NCI-H526 (cell line): ENCODE measurements around the gene U2SURP.
"Not testable (repeated sequence)": the region's sequence is repeated elsewhere in the genome, so short reads cannot be mapped to it uniquely, and the experiment has no call there.

ENCODE experiments used
- DNase-seq, 2 experiments: peaks; one replicate each; lab custom pipeline; 2025; lab: John Stamatoyannopoulos, UW

The U2SURP gene

GRCh38 chr3:142976621-142977398 lies 24.6 kb upstream of the U2SURP start:
- DNase-seq: no peak

DNA sequence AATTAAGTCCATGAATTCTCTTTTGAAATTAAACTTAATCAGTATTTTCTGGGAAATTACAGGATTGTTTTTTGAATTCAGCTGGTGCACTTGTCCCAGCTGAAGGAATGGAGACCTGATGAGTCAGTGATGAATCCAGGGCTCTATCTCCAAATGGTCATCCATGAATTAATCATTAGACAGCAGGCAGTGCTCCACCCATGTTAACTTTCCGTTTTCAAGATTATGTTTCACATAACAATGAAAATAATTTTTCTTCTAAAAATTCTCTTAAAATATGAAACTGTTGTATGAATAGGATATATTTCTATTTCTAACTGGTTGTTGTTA lies 24.0 kb upstream of the U2SURP start:
- DNase-seq: no peak

DNA sequence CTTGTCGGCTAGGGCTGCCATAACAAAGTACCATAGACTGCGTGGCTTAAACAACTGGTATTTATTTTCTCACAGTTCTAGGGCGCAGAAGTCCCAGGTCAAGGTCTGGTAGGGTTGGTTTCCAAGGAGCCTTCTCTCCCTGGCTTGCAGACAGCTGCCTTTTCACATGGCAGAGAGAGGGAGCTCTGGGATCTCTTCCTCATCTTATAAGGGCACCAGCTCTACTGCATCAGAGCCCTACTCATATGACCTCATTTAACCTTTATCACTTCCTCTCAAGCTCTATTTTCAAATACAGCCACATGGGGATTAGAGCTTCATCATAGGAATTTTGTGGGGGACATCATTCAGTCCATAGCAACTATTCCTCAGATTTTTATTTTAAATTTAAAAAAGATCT lies 20.3 kb upstream of the U2SURP start:
- peak in 1 of 2 experiments; percentile 36 for DNase-seq

GRCh38 chr3:142982038-142982773 lies 19.2 kb upstream of the U2SURP start:
- peak in 1 of 2 experiments; percentile 15 for DNase-seq

DNA sequence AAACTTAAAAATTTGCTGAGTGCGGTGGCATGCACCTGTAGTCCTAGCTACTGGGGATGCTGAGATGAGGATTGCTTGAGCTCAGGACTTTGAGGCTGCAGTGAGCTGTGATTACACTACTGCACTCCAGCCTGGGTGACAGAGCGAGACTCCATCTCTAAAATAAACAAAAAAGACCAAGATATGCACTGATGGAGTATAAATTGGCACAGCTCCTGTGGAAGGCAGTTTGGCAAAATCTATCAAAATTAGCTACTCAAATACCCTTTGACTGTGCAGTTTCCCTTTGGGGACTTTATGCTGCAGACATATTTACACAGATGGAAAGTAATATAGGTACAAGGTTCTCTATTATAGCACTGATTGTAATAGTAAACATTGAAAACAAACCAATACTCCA lies 18.1 kb upstream of the U2SURP start:
- no peak for DNase-seq

DNA sequence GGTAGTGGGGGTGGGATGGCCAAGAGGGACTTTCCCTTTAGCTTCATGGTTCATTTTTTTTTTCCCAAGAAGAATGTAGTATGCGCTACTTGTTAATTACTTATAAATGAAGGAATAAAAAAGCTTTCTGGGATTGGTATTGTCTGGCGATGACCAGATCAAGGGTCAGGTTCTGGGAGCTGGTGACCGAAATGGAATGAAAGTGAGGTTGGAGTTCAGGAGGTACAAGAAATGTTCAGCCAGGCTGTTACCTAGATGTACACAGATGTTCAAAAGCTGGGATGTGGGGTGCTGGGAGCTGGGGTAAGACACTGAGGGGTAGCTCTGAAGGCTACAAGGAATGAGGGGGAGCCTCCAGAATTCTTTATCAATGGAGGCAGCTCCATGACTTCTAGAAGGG lies 17.1 kb upstream of the U2SURP start:
- no peak for DNase-seq

- DNase-seq: peak; percentile 20 to 67
Measured at GRCh38 chr3:142987080-142987700, 14.2 kb upstream of the U2SURP start.

DNA sequence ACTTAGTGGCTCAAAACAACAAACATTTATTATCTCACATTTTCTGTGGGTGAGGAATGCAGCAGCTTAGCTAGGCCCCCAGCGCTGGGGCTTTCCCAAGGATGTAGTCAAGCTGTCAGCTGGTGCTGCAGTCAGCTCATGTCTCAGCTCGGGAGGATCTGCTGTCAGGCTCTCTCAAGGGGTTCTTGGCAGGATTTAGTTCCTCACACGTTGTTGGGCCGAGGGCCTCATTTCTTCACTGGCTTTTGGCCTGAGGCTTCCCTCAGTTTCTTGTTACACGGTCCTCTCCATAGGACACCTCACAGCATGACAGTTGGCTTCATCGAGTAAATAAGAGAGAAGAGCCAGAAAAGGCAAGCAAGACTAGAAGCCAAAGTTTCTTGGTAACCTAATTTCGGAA lies 13.7 kb upstream of the U2SURP start:
- no peak for DNase-seq

- not testable (repeated sequence) for DNase-seq
Measured at GRCh38 chr3:142988221-142988620, 13.1 kb upstream of the U2SURP start.

DNA sequence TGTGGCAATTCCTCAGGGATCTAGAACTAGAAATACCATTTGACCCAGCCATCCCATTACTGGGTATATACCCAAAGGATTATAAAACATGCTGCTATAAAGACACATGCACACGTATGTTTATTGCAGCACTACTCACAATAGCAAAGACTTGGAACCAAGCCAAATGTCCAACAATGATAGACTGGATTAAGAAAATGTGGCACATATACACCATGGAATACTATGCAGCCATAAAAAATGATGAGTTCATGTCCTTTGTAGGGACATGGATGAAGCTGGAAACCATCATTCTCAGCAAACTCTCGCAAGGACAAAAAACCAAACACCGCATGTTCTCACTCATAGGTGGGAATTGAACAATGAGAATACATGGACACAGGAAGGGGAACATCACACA lies 12.5 kb upstream of the U2SURP start:
- not testable (repeated sequence) for DNase-seq

- DNase-seq: no peak
Measured at GRCh38 chr3:142990721-142991120, 10.6 kb upstream of the U2SURP start.

- DNase-seq: no peak
Measured at GRCh38 chr3:142992323-142992722, 9.0 kb upstream of the U2SURP start.

DNA sequence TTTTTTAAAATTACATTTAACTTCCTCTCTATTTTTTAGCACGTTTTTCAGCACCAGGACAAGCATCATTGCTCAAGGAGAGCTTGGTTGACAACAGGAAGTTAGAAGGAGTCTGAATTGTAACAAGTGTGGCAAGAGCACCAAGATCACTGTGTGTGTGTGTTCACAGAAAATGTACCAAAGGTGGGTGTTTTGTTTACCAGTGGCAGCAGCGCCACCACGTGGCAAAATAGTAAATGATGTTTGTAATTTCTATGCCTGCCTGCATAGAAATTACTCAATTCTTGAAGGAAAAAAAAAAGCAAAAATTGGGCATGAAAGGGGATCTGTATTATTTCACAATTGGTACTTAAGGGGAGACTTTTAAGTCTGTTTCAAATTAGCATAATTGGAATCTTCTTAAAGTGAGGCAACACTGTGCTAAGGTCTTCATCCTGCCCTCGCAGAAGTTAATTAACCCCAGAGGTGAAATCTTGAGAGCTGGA lies 7.4 kb upstream of the U2SURP start:
- peak in 1 of 2 experiments; percentile 70 for DNase-seq

- DNase-seq: no peak
Measured at GRCh38 chr3:142997330-142997729, 4.0 kb upstream of the U2SURP start.

GRCh38 chr3:142998439-142998838 lies 2.9 kb upstream of the U2SURP start:
- no peak for DNase-seq

- no peak for DNase-seq
Measured at GRCh38 chr3:142999881-143000280, 1.5 kb upstream of the U2SURP start.

- peak in 1 of 2 experiments; percentile 19 for DNase-seq
Measured at GRCh38 chr3:143000528-143000927, 842 bp upstream of the U2SURP start.

- DNase-seq: no peak
Measured at GRCh38 chr3:143001034-143001368, 369 bp upstream of the U2SURP start.

DNA sequence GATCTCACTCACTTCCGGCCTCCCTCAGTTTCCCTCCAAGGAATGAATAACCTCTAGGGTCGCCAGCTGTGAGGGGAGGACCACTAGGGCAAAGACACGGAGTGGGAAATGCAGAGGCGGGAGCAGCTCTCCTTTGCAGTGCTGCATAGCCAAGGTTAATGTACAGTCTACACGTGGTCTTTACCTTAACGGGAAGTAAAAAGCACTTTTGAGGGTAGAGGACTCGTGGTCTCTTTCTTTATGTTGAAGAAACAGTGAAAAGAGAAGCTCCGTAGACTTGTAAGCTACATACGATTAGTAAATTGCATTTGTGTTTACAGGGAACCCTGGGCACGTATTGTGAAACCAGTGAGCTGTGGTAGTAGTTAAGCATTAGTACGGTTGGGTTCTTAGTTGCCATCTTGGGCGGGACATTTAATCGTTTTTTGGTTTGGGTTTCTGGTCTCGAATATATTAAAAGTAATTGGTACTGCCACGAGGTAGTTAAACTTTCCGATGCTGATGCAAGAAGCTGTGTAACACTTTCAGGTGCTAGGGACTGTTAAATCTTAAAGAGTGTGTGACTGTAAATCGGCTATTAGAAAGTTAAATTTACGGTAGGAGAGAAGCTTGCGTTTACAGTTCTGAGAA lies 828 bp downstream of the U2SURP start:
- DNase-seq: peak in 1 of 2 experiments; percentile 42

DNA sequence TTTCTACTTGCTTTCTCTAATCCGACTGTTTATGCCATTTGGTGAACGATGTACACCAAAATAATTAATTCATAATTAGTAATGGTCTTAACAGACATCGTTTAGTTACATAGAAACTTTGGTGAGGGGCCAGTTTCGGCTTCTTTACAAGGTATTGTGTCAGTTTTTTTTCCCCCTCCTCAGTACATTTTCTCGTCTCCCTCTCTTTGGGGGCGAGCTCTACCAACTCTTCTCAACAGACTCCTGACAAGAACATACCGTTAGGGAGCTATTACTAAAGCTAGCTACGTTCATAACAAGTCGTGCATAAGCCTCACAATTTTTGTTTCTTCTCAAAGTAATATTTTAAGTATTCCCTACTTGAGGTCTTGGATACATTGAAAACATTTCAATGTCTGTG lies 1.4 kb downstream of the U2SURP start:
- no peak for DNase-seq

GRCh38 chr3:143004823-143005222 lies 3.5 kb downstream of the U2SURP start:
- DNase-seq: no peak

- no peak for DNase-seq
Measured at GRCh38 chr3:143010024-143010423, 8.7 kb downstream of the U2SURP start.

DNA sequence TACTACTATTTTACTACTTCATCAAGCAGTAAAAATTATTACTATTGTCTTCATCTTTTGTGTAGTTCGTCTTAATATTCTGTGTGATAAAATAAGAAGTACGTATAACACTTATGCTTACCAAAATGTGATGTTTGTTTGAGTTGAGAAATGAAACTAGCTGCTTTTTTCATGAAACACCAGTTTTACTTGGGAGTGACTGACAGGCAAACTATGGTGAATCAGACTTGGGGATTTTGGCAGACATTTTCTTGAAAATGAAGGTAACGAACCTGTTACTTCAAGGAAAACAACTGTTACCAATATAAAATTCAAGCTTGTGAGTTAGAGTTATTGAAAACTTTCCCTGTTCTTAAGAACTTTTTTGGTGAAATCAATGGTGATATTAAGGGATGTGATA lies 10.3 kb downstream of the U2SURP start:
- DNase-seq: no peak
